Measurements from ENCODE around the gene STAT6.
"Not testable (repeated sequence)": the region's sequence is repeated elsewhere in the genome, so short reads cannot be mapped to it uniquely, and the experiment has no call there.

The STAT6 gene

DNA sequence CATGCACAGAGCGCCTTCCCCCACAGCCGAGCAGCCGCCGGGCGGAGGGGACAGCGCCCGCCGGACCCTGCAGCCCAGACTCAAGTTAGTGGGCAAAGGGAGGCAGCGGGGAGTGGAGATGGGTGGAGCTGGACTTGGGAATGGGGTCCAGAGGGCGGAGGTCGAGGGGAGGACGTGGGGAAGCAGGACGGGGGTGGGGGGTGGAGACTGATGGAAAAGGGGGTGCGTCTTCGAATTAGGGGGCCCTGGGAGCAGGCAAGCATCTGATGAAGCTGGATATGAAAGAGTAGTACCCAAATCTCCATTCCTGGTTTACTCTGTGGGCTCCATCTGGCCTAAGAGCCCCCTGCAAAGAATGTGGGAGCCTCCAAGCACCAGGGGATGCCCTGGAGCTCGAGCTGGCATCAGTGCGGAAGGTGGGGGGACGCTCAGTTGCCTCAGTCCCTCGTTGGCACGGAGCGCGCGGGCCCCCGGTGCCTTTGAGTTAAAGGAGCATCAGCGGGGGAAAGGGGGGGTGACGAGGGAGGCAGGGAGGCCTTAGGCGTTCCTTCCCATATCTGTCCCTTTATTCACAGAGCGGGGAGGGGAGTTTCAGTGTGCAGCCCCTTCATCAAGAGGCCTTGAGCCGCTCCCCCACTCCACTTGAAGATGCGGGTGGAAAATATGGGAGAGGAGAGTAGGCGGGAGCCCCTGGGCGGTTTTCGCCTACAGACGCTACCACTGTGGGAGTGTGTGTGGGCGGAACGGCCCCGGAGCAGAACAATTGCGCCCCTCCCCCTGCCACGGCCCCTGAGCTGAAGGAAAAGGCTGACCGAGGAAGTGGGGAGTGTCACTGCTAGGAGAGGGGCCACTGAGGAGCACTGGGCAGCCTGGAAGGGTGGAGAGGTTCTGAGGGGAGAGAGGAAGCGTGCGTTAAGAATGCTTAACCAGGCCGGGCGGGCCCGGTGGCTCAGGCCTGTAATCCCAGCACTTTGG lies 21.6 kb downstream of the STAT6 start:
- peak in 2 of 3 experiments; percentile 53 to 60 for DNase-seq (ENCODE audit: low read depth in 3 of 3)

- peak; percentile 73 to 86 (median 78) for DNase-seq (ENCODE audit: low read depth in 3 of 3)
Measured at GRCh38 chr12:57088354-57089270, 22.6 kb downstream of the STAT6 start, which contains the start of gene NAB2. TSS of gene NAB2 (plus strand) at chr12:57089114. CDS start at chr12:57089272, 158 bp downstream.

DNA sequence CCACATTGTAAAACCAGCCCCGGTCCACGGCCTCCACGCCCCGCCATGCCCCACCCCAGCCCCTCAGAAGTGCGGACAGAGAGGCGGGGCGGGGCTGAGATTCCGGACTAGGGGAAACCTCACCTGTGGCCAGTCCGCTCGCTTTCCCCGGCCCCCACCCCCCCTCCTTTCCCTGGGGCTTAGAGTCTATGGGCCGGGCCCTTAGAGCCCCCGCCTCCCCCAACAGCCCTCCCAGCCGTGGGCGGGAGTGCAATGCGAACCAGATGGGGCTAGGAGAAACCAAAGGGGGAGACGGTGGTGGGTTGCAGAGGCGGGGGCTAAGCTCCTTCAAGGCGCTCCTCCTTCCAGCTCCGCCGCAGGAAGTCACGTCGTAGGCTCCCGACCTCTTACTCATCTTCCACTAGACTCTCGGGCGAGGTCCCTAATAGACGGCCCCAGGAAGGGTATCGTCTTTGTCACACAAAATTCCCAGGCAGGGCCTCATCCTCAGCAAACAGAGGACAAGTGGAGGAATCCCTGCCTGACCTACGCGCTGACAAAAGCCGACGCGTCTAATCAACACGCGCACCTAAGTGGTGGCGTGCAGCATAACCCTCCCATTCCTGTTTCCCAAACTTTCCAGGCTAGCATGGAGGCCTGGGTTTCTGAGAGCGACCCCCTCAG lies 23.3 kb downstream of the STAT6 start:
- DNase-seq (ENCODE audit: low read depth in 3 of 3): peak; percentile 78 to 83 (median 79)

- peak; percentile 92 to 97 (median 96) for DNase-seq (ENCODE audit: low read depth in 3 of 3)
Measured at GRCh38 chr12:57087010-57087690, 24.0 kb downstream of the STAT6 start.

DNA sequence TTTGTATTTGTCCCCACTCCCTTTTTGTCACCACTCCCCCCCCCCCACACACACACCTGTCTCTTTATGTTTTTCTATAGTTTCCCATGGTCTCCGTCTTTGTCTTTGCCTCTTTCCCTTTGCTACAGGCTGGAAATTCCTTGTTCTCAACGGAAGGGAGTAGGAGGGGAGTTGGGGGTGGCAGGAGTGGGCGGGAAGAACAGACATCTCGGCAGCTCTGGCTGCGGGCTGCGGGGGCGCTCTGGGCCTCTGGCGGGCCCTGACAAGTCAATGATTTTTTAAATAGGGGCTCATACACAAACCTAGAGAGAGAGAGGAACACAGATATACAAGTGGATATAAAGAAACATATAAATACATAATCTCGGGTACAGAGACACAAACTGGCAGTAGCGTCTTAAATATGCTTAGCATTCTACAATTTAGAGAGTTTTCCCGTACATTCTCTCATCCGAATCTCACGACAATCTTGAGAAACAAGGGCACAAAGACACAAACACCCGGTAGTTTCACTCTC lies 24.6 kb downstream of the STAT6 start:
- DNase-seq (ENCODE audit: low read depth in 3 of 3): peak in 2 of 3 experiments; percentile 61 to 67

DNA sequence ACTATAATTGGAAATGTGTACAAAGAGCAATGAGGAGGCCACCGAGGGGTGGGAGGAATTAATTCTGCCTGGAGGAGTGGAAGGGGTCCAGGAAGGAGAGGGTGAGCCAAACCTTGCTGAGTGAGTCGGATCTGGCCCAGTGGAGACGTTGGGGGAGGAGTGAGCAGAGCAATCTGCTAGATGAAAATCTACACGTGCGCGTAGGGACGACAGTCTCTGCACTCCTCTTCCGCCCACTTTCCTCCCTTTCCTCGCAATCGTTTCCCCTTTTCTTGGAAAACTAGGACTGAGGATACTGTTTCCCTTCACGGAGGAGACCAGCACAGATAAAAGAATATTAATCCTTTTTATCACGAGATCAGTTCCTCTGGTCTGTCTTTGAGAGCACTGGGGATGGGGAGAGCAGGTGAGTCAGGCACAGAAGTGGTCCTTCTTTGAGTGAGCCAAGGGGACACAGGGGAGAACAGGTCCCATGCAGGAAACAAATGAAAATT lies 25.1 kb downstream of the STAT6 start:
- no peak for DNase-seq (ENCODE audit: low read depth in 3 of 3)

GRCh38 chr12:57080855-57081254 lies 30.3 kb downstream of the STAT6 start:
- DNase-seq (ENCODE audit: low read depth in 3 of 3): no peak

DNA sequence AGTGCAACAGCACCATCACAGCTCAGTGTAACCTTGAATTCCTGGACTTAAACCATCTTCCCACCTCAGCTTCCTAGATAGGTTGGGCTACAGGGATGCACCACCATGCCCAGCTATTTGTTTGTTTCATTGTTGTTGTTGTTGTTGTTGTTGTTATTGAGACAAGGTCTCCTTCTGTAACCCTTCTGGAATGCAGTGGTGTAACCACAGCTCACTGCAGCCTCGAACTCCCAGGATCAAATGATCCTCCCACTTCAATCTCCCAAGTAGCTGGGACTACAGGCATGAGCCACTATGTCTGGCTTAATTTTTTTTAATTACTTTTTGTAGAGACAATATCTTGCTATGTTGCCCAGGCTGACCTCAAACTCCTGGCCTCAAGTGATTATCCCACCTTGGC lies 31.3 kb downstream of the STAT6 start:
- no peak for DNase-seq (ENCODE audit: low read depth in 3 of 3)

GRCh38 chr12:57078519-57079404 lies 32.4 kb downstream of the STAT6 start, which contains the start of gene NEMP1:
TSS of gene NEMP1 (minus strand) at chr12:57078791. CDS start at chr12:57078745, 46 bp downstream.
- DNase-seq (ENCODE audit: low read depth in 3 of 3): peak; percentile 68 to 93 (median 89)

DNA sequence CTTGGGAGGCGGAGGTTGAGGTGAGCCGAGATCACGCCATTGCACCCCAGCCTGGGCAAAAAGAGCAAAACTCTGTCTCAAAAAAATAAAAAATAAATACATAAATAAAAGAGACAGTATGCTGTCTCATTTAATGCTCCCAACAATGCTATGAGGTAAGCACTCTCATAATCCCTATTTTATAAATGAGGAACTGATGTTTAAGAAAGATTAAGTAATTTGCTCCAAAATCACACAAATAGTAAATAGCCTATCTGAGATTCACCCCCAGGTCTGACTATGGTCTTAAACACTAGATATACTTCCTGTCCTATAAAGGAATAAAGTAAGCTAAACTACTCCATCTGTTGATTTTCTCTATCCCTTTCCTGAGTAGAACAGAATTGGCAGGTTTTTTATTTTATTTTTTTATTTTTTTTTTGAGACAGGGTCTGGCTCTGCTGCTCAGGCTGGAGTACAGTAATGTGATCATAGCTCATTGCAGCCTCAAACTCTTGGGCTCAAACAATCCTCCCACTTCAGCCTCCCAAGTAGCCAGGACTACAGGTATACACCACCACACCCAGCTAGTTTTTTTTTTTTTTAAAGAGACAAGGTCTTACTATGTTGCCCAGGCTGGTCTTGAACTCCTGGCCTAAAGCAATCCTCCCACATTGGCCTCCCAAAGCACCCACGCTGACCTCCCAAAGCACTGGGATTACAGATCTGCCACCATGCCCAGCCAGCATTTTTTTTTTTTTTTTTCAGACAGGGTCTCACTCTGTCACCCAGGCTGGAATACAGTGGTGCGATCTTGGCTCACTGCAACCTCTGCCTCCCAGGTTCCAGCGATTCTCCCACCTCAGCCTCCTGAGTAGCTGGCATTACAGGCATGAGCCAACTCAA lies 37.4 kb downstream of the STAT6 start:
- DNase-seq (ENCODE audit: low read depth in 3 of 3): not testable (repeated sequence)

GRCh38 chr12:57072661-57073060 lies 38.5 kb downstream of the STAT6 start:
- DNase-seq (ENCODE audit: low read depth in 3 of 3): no peak

DNA sequence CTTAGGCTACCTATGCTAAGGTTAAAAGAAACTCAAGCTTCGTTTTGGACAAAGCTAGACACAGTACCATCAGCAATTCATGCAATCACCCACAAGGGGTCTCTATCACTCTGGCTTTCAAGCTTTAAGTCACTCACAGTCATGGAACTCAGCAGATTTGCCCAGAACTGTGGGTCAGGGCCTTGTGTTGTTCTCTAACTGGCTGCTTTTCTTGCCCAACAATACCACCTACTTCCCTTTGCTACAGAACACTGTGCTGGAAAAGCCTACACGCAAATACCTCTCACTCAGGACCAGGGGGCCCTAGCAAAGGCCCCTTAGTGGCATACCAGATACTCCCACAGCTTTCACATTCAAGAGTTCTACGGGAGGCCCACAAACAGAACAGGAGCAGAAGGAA lies 41.6 kb downstream of the STAT6 start:
- no peak for DNase-seq (ENCODE audit: low read depth in 3 of 3)

GRCh38 chr12:57066245-57066644 lies 44.9 kb downstream of the STAT6 start:
- no peak for DNase-seq (ENCODE audit: low read depth in 3 of 3)

DNA sequence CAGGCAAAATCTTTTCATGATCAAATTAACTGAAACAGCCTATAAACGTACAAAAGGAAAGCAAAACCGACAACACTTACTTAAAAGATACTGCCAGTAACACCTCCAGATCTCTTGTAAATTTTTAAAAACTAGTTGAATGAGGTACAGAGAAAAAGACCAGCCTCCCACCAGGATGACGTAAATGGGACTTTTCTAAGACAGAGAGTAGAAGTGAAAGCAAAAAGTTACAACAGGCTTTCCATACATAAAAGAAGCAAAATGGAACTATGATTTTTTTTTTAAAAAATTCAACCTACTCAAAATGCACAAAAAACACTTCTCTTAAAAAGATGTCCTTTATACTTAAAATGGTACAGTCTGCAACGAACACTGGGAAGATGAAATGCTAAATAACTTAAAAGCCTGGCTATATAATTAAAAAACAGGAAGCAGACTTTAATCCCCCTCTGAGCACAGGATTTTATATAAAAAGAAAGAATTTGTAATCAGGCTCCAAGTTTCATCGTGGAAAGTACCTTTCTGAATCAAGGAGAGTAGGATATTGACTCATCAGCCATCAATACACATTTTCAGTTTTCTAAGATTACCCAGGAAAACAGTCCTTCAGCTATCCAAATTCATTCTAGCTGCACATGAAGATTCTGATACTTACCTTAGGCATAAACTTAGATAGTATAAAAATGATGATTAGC lies 47.0 kb downstream of the STAT6 start:
- peak in 1 of 3 experiments; percentile 31 for DNase-seq (ENCODE audit: low read depth in 3 of 3)

GRCh38 chr12:57058454-57058853 lies 52.7 kb downstream of the STAT6 start:
- DNase-seq (ENCODE audit: low read depth in 3 of 3): no peak

DNA sequence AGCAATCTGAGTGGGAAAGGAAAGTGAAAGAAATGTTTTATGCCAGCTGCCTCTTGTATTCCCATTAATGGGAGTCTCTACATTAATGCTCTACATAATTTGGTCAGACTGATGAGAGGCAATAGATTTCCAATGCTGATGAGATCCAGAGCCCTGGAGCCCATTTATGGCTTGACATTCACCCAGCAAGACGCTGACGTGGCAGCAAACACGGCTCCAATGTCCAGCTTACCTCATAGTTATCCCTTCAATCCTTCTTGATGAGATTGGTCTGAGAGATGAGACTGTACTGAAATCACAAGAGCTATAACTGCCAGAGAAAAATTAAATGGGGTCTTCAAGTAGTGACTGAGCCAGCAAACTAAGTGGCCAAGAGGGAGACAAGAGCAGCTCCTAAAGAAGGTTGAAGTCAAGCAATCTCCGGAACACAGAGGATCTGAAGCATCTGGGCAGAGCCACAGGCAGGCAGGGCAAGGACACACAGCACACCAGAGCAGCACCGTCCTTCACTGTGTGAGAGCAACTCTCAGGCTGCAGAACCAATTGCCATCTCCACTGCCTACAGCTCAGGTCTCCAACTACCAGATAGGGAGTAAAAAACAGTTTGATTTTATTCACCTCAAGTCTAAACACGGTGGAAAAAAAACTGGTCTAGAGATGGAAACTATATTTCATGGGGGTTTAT lies 54.0 kb downstream of the STAT6 start:
- DNase-seq (ENCODE audit: low read depth in 3 of 3): no peak

DNA sequence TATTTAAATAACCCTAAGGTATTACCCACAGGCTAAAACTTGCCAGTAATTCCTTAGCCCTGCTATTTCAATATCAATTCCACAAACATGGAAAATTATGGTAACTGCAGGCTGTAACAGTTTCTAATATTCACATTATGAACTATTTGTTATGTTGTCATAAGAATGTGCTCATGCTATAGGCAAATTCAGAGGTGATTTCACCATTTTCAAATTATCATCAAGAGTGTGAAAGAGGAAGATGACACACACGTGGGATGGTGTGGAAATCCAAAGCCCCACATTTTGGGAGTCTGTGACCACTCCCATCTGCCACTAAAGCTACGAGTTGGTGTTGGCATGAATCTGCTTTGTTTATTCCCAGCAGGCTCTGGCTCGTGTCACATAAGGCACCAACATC lies 55.3 kb downstream of the STAT6 start:
- no peak for DNase-seq (ENCODE audit: low read depth in 3 of 3)
